ENCODE data around the gene ANKS1B. TPM values are rescaled to one million over a fixed set of nuclear protein-coding genes. Genes with fewer than 3 reads are reported as not detected.

ANKS1B gene
- total RNA-seq, 1 donor from 2014 or later = 5.6 TPM

DNA sequence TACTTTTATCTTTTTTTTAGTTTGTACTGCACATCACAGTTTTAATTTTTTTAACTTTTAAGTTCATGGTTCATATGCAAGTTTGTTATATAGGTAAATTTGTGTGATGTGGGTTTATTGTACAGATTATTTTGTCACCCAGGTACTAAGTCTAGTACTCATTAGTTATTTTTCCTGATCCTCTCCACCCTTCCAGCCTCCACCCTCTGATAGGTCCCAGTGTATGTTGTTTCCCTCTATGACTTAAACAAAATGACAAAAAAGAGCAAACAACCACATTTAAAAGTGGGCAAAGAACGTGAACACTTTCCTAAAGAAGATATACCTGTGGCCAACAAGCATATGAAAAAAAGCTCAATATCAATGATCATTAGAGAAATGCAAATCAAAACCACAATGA is 273.5 kb downstream of the ANKS1B start:
- H3K4me1 Mint-ChIP-seq = no peaks in the 10 kb centered on the region
- TF ChIP-seq, protein P1, sequence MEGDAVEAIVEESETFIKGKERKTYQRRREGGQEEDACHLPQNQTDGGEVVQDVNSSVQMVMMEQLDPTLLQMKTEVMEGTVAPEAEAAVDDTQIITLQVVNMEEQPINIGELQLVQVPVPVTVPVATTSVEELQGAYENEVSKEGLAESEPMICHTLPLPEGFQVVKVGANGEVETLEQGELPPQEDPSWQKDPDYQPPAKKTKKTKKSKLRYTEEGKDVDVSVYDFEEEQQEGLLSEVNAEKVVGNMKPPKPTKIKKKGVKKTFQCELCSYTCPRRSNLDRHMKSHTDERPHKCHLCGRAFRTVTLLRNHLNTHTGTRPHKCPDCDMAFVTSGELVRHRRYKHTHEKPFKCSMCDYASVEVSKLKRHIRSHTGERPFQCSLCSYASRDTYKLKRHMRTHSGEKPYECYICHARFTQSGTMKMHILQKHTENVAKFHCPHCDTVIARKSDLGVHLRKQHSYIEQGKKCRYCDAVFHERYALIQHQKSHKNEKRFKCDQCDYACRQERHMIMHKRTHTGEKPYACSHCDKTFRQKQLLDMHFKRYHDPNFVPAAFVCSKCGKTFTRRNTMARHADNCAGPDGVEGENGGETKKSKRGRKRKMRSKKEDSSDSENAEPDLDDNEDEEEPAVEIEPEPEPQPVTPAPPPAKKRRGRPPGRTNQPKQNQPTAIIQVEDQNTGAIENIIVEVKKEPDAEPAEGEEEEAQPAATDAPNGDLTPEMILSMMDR (conservative IDR thresholded peaks at IDR 0.05) = no peak

DNA sequence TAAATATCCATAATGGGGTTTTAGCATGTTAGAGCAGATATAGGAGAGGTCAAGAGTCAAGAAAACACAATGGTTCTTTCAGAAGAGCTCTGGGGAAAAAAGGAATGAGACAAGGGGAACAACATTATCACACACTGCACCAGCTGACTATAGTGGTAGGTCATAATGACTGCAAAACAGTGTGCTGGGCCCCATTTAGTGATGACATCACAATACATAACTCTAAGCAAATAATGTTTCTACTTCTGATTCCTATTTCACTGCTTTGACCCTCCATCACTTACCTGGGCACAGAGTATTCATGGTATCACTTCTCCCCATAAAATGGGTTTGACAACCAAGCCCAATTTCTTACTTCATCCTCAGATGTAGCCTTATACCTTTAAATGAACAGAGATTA is 275.1 kb downstream of the ANKS1B start:
- TF ChIP-seq, protein P1 (conservative IDR thresholded peaks at IDR 0.05) = no peak
- Mint-ChIP-seq H3K9me3 (peaks cover 2% of the 10 kb centered on the region), H3K36me3 (ENCODE audit: low read depth) (no peaks in the 10 kb centered on the region), H3K4me1 (no peaks in the 10 kb centered on the region), H3K27ac (ENCODE audit: unreplicated experiment) (no peak overlapping the region), H3K27me3 (ENCODE audit: low read depth) (no peaks in the 10 kb centered on the region), H3K4me3 (no peak overlapping the region)
- DNase-seq (ENCODE audit: low read depth, low spot score) = no peak

More for the DNA sequence above, 273.5 kb downstream of the ANKS1B start:
- Mint-ChIP-seq H3K9me3 (peaks cover 5% of the 10 kb centered on the region), H3K36me3 (ENCODE audit: low read depth) (no peaks in the 10 kb centered on the region), H3K4me3 (no peak overlapping the region), H3K27ac (ENCODE audit: unreplicated experiment) (no peak overlapping the region), H3K27me3 (ENCODE audit: low read depth) (no peaks in the 10 kb centered on the region)
- no peak for DNase-seq (ENCODE audit: low read depth, low spot score)

DNA sequence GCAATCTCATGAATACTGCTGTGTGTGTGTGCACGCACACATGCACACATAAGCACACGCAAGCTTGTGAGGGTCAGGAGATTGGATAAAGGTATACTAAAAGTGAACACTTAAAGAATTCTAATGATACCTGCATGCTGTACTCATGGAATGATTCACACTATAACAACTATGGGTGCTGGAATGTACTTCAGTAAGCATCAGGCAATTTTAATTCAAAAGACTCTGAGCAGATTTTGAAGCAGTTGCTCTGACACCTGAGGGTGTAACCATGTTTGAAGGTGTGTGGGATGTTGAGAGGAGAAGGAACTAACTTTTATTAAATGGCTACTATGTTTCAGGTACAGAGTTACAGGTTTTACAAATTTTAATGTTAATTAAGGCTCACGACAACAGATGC is 275.6 kb downstream of the ANKS1B start:
- H3K27ac Mint-ChIP-seq (ENCODE audit: unreplicated experiment) = no peak overlapping the region
- no peaks in the 10 kb centered on the region for H3K27me3 Mint-ChIP-seq (ENCODE audit: low read depth)
- H3K36me3 Mint-ChIP-seq (ENCODE audit: low read depth) = no peaks in the 10 kb centered on the region
- TF ChIP-seq, protein P1 (conservative IDR thresholded peaks at IDR 0.05) = no peak
- no peak overlapping the region for H3K4me3 Mint-ChIP-seq
- peaks cover 2% of the 10 kb centered on the region for H3K9me3 Mint-ChIP-seq
- H3K4me1 Mint-ChIP-seq = no peaks in the 10 kb centered on the region
- no peak for DNase-seq (ENCODE audit: low read depth, low spot score)

DNA sequence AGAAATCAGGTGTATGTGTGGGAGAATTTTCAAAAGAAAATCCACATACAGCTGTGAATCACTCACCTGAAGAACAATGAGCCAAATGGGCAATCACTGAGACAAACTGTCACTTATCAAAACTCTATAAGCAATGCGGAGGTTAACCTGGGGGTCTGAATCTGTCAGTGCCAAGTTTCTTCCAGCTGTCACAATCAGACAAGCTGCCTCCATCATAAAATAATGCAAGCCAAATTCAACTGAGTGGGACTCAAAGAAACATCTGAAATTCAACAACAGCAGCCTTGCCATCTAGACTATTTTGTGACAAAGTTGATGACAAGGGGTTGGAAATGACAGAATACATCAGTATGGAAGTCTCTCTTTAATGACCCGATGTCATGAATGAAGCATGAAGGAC is 276.9 kb downstream of the ANKS1B start:
- H3K9me3 Mint-ChIP-seq = no peaks in the 10 kb centered on the region
- H3K4me1 Mint-ChIP-seq = no peaks in the 10 kb centered on the region
- no peaks in the 10 kb centered on the region for H3K27me3 Mint-ChIP-seq (ENCODE audit: low read depth)

DNA sequence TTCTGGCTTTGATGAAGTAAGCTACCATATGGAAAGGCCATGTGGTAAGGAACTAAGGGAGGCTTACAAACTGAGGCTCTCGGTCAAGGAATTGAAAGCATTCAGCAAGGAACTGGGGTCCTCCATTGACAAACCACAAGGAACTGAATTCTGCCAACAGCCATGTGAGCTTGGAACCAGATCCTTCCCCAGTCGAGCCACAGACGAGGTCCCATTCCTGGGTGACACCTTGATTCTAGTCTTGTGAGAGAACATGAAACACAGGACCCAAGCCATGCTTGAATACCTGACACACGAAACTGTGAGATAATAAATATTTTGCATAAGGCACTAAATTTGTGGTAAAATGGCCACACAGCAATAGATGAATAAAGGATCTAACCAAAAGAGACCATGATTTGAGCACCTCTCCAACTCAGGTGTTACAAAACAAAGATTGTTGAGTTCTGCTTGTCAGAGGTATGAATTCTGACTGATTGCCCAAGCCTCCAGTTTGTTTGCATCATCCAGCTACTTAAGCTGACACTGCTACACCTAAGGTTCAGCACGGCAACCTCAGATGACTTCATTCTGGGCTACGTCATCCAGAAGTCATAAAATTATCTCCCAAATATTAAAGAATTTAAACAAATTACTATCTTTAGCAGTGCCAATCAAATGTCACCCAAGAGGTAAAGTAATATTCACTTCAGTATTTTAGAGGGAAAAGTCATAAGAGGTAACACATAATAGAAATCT is 277.8 kb downstream of the ANKS1B start:
- TF ChIP-seq, protein P1 (conservative IDR thresholded peaks at IDR 0.05) = no peak
- H3K27me3 Mint-ChIP-seq (ENCODE audit: low read depth) = no peaks in the 10 kb centered on the region
- no peak overlapping the region for H3K27ac Mint-ChIP-seq (ENCODE audit: unreplicated experiment)
- H3K36me3 Mint-ChIP-seq (ENCODE audit: low read depth) = no peaks in the 10 kb centered on the region
- no peak for DNase-seq (ENCODE audit: low read depth, low spot score)
- no peaks in the 10 kb centered on the region for H3K9me3 Mint-ChIP-seq
- H3K4me3 Mint-ChIP-seq = no peak overlapping the region
- no peaks in the 10 kb centered on the region for H3K4me1 Mint-ChIP-seq

More for the DNA sequence above, 276.9 kb downstream of the ANKS1B start:
- TF ChIP-seq, protein P1 (conservative IDR thresholded peaks at IDR 0.05) = no peak
- H3K27ac Mint-ChIP-seq (ENCODE audit: unreplicated experiment) = no peak overlapping the region
- DNase-seq (ENCODE audit: low read depth, low spot score) = no peak
- no peak overlapping the region for H3K4me3 Mint-ChIP-seq
- no peaks in the 10 kb centered on the region for H3K36me3 Mint-ChIP-seq (ENCODE audit: low read depth)
